Measurements from ENCODE around the gene HCLS1.
"Not testable (repeated sequence)": the region's sequence is repeated elsewhere in the genome, so short reads cannot be mapped to it uniquely, and the experiment has no call there.

Gene HCLS1

GRCh38 chr3:121598564-121598963 lies 62.1 kb downstream of the HCLS1 start:
- DNase-seq (ENCODE audit: low read depth): no peak

- DNase-seq (ENCODE audit: low read depth): no peak
Measured at GRCh38 chr3:121595765-121596406, 64.8 kb downstream of the HCLS1 start.

GRCh38 chr3:121594850-121595249 lies 65.9 kb downstream of the HCLS1 start:
- DNase-seq (ENCODE audit: low read depth): no peak

- DNase-seq (ENCODE audit: low read depth): not testable (repeated sequence)
Measured at GRCh38 chr3:121593806-121594205, 66.9 kb downstream of the HCLS1 start.

GRCh38 chr3:121592856-121593702 lies 67.6 kb downstream of the HCLS1 start, which contains the start of gene FBXO40:
FBXO40 (plus strand) TSS chr3:121593379; CDS start chr3:121620576, 27,197 bp downstream.
- DNase-seq (ENCODE audit: low read depth): no peak

GRCh38 chr3:121584418-121584817 lies 76.3 kb downstream of the HCLS1 start:
- no peak for DNase-seq (ENCODE audit: low read depth)

- no peak for DNase-seq (ENCODE audit: low read depth)
Measured at GRCh38 chr3:121581691-121582090, 79.0 kb downstream of the HCLS1 start.
